ENCODE data around the gene AGR3.

- TF ChIP-seq CTCF (IDR thresholded peaks at IDR 0.05) (no peak), POLR2A (IDR thresholded peaks at IDR 0.05) (no peak)
Measured at GRCh38 chr7:16822029-16822428, 59.8 kb downstream of the AGR3 start.

Measured in esophagus squamous epithelium (tissue), 4 donors.